OCI-LY7 (cell line): ENCODE results near the gene TIRAP. TPM values are rescaled to one million over a fixed set of nuclear protein-coding genes. Genes with fewer than 3 reads are reported as not detected.

ENCODE experiments used
- BruUV-seq: library from RNA; stranded (reverse); fragments of 400-500 nt; replicated peaks from 2 replicates; lab custom pipeline; 2021; lab: Mats Ljungman, UMichigan
- CTCF ChIA-PET: fragments of 300-600 bp; sonication (Branson Sonifier 250); formaldehyde crosslinking; loops from one replicate; lab custom pipeline; 2022; ENCODE audit warnings: antibody characterized with exemption; ENCODE audit not compliant: unreplicated experiment; lab: Charles Lee
- POLR2A ChIA-PET: fragments of 300-600 bp; sonication (Branson Sonifier 250); formaldehyde crosslinking; loops from one replicate; lab custom pipeline; 2022; ENCODE audit warnings: antibody characterized with exemption; lab: Charles Lee
- DNase-seq: peaks from one replicate; pipeline ENCODE4 v3.0.0-alpha.2; 2015; ENCODE audit warnings: low spot score
- H2AFZ ChIP-seq: fragments of 200-600 bp; sonication (generic), shearing (Covaris generic); 2 replicates; pipeline ENCODE4 v1.6.1; 2014; ENCODE audit warnings: mild to moderate bottlenecking, antibody characterized with exemption, low read length, moderate library complexity
- H3K27ac ChIP-seq: fragments of 200-600 bp; sonication (generic); 2 replicates; pipeline ENCODE4 v1.5.1; 2014; ENCODE audit warnings: mixed run types, low read depth, mild to moderate bottlenecking, moderate library complexity, low read length, inconsistent platforms; ENCODE audit not compliant: poor library complexity, severe bottlenecking
- H3K36me3 ChIP-seq: fragments of 200-600 bp; sonication (generic); 2 replicates; pipeline ENCODE4 v1.6.1; 2014; ENCODE audit warnings: mild to moderate bottlenecking, antibody characterized with exemption, low read length, moderate library complexity, mixed read lengths; ENCODE audit not compliant: insufficient read depth
- H3K4me1 ChIP-seq: fragments of 200-600 bp; sonication (generic); 2 replicates; pipeline ENCODE4 v1.5.1; 2014; ENCODE audit warnings: mild to moderate bottlenecking, low read length; ENCODE audit not compliant: insufficient read depth, poor library complexity, severe bottlenecking
- H3K4me2 ChIP-seq: fragments of 200-600 bp; sonication (generic); 2 replicates; pipeline ENCODE4 v1.6.1; 2014; ENCODE audit warnings: mild to moderate bottlenecking, low read length
- H3K4me3 ChIP-seq: fragments of 200-600 bp; sonication (generic); 2 replicates; pipeline ENCODE4 v1.5.1; 2014; ENCODE audit warnings: mild to moderate bottlenecking, low read depth, low read length; ENCODE audit not compliant: poor library complexity, severe bottlenecking
- H3K79me2 ChIP-seq: fragments of 200-600 bp; sonication (generic); 2 replicates; pipeline ENCODE4 v1.6.1; 2016; ENCODE audit warnings: low read depth, mild to moderate bottlenecking, low read length, moderate library complexity, mixed read lengths; ENCODE audit not compliant: insufficient read depth
- H3K9me2 ChIP-seq: fragments of 200-600 bp; sonication (generic); 2 replicates; pipeline ENCODE4 v1.6.1; 2016; ENCODE audit warnings: mild to moderate bottlenecking, low read length, mixed read lengths; ENCODE audit not compliant: insufficient read depth
- H3K9me3 ChIP-seq: fragments of 200-600 bp; sonication (generic); 2 replicates; pipeline ENCODE4 v1.6.1; 2014; ENCODE audit warnings: mild to moderate bottlenecking, mixed run types, low read length, mixed read lengths
- H4K20me1 ChIP-seq: fragments of 200-600 bp; sonication (generic); 2 replicates; pipeline ENCODE4 v1.6.1; 2014; ENCODE audit warnings: mild to moderate bottlenecking, antibody characterized with exemption, low read length, moderate library complexity, mixed read lengths; ENCODE audit not compliant: insufficient read depth
- CTCF ChIP-seq: fragments of 200-600 bp; sonication (generic); conservative IDR thresholded peaks from 2 replicates; pipeline ENCODE4 v1.5.1; 2014; ENCODE audit warnings: mild to moderate bottlenecking, antibody characterized with exemption, low read length, moderate library complexity, mixed read lengths
- EZH2phosphoT487 ChIP-seq: fragments of 200-600 bp; sonication (generic); IDR thresholded peaks from 2 replicates; pipeline ENCODE4 v1.6.1; 2018; ENCODE audit warnings: low read depth, borderline replicate concordance, mild to moderate bottlenecking, mixed run types, antibody characterized with exemption, low read length, moderate library complexity, mixed read lengths
- intact Hi-C: fragments of 100-400 bp; cut with micrococcal nuclease; formaldehyde crosslinking; loops from one replicate; pipeline ENCODE4 v1.10.0; 2022; ENCODE audit not compliant: unreplicated experiment
- total RNA-seq, 2 experiments: library from RNA; depleted of rRNA in 1 of 2; stranded (reverse); fragments of >200 nt in 1 of 2; shearing (Covaris generic) in 1 of 2; gene quantifications; 2 replicates each; pipeline ENCODE4 v1.2.3, GENCODE V29; 2014 to 2022

TIRAP gene
- total RNA-seq, 2 experiments from 2014 or later, result 3.4 to 9.8 TPM

- POLR2A ChIA-PET, result interaction anchor here (0.8 to 1.5 kb wide), 2 partner anchors 12 to 229 kb away, joined by 3 to 4 read pairs; no protein-coding TSS in a partner anchor
- Histone ChIP-seq H3K4me1 (peaks cover 10% of the 10 kb centered on the region), H3K4me3 (no peak overlapping the region), H3K27ac (no peak overlapping the region), H3K9me3 (no peaks in the 10 kb centered on the region), H3K36me3 (peaks cover 3% of the 10 kb centered on the region; the same call in 1 of the 2 replicates), H4K20me1 (no peaks in the 10 kb centered on the region), H2AFZ (no peak overlapping the region), H3K79me2 (no peaks in the 10 kb centered on the region), H3K9me2 (no peaks in the 10 kb centered on the region), H3K4me2 (no peak overlapping the region)
- BruUV-seq, result no TSS peak
- TF ChIP-seq EZH2phosphoT487, result no peak
- no peak for TF ChIP-seq CTCF
- CTCF ChIA-PET, result no interaction called here
- DNase-seq, result no peak
- intact Hi-C loops, result no loop called here
These were observed 40.1 kb downstream of the TIRAP start for GRCh38 chr11:126322996-126323395.

GRCh38 chr11:126327281-126328000, 44.5 kb downstream of the TIRAP start:
- intact Hi-C loops, result no loop called here
- Histone ChIP-seq H4K20me1 (no peaks in the 10 kb centered on the region), H2AFZ (no peak overlapping the region), H3K79me2 (no peaks in the 10 kb centered on the region), H3K9me2 (no peaks in the 10 kb centered on the region), H3K4me1 (no peaks in the 10 kb centered on the region), H3K36me3 (peaks cover 22% of the 10 kb centered on the region; the same call in 1 of the 2 replicates), H3K4me3 (no peak overlapping the region), H3K27ac (no peak overlapping the region), H3K4me2 (no peak overlapping the region), H3K9me3 (no peaks in the 10 kb centered on the region)
- BruUV-seq, result no TSS peak
- DNase-seq, result no peak
- POLR2A ChIA-PET, result no interaction called here
- CTCF ChIA-PET, result no interaction called here
- TF ChIP-seq EZH2phosphoT487 (no peak), CTCF (no peak)

- Histone ChIP-seq H3K27ac (no peak overlapping the region), H3K9me3 (no peaks in the 10 kb centered on the region), H3K4me1 (no peaks in the 10 kb centered on the region), H3K4me3 (no peak overlapping the region), H3K4me2 (no peak overlapping the region), H3K79me2 (no peaks in the 10 kb centered on the region), H3K9me2 (no peaks in the 10 kb centered on the region), H3K36me3 (peaks cover 26% of the 10 kb centered on the region; the same call in 1 of the 2 replicates), H4K20me1 (no peaks in the 10 kb centered on the region), H2AFZ (no peak overlapping the region)
- no peak for DNase-seq
- intact Hi-C loops, result no loop called here
- ChIA-PET CTCF (no interaction called here), POLR2A (no interaction called here)
- BruUV-seq, result no TSS peak
- no peak for TF ChIP-seq CTCF
- TF ChIP-seq EZH2phosphoT487, result no peak
These were observed 45.1 kb downstream of the TIRAP start for GRCh38 chr11:126328001-126328390.
